ENCODE measurements around the gene ZC3H6. TPM values are rescaled to one million over a fixed set of nuclear protein-coding genes. Genes with fewer than 3 reads are reported as not detected.

The ZC3H6 gene
- total and polyA plus RNA-seq, 2 of the 13 experiments (the other 11 are each of a cell fraction or from before 2014, with no cell fraction given), result 0.71 to 0.93 TPM

- TF ChIP-seq NR1H2 (CRISPR knock-in tag; IDR thresholded peaks at IDR 0.05; ENCODE audit: borderline replicate concordance, low read depth), result no peak; the same call in 1 of the 2 replicates
- no peak for TF ChIP-seq ZBTB14 (CRISPR knock-in tag; IDR thresholded peaks at IDR 0.05)
- peak; percentile 77; the same call in 1 of the 2 replicates for TF ChIP-seq ZNF768 (CRISPR knock-in tag; IDR thresholded peaks at IDR 0.05)
- 0 out of 2 replicates have a peak, but pooled peaks have one; percentile 6 for TF ChIP-seq SIX4 (CRISPR knock-in tag; IDR thresholded peaks at IDR 0.05)
- TF ChIP-seq ATF7-NPFF (CRISPR knock-in tag; IDR thresholded peaks at IDR 0.05; ENCODE audit: low read depth), result 0 out of 2 replicates have a peak, but pooled peaks have one; percentile 5
- peak; percentile 59 for TF ChIP-seq SAP130 (CRISPR knock-in tag; IDR thresholded peaks at IDR 0.05; ENCODE audit: low read depth)
- TF ChIP-seq SP5 (CRISPR knock-in tag; IDR thresholded peaks at IDR 0.05; ENCODE audit: borderline replicate concordance, low read depth), result peak; percentile 61
- 0 out of 2 replicates have a peak, but pooled peaks have one; percentile 6 for TF ChIP-seq LBX2 (CRISPR knock-in tag; IDR thresholded peaks at IDR 0.05; ENCODE audit: borderline replicate concordance)
- no peak for TF ChIP-seq AKNA (CRISPR knock-in tag; IDR thresholded peaks at IDR 0.05; ENCODE audit: borderline replicate concordance)
- TF ChIP-seq CEBPZ (IDR thresholded peaks at IDR 0.05; ENCODE audit: low read length), result no peak
- TF ChIP-seq STAG1 (CRISPR knock-in tag; IDR thresholded peaks at IDR 0.05), result peak; percentile 3; the same call in 1 of the 2 replicates
- TF ChIP-seq GZF1 (CRISPR knock-in tag; IDR thresholded peaks at IDR 0.05), result no peak
- TF ChIP-seq ZBTB42 (CRISPR knock-in tag; IDR thresholded peaks at IDR 0.05), result 0 out of 2 replicates have a peak, but pooled peaks have one; percentile 24
- no peak; the same call in 1 of the 2 replicates for TF ChIP-seq STAT6 (CRISPR knock-in tag; IDR thresholded peaks at IDR 0.05; ENCODE audit: borderline replicate concordance)
- peak; percentile 35; the same call in 1 of the 2 replicates for TF ChIP-seq HES4 (CRISPR knock-in tag; IDR thresholded peaks at IDR 0.05; ENCODE audit: borderline replicate concordance)
These were observed 733 bp downstream of the ZC3H6 start (continued) for GRCh38 chr2:112275887-112276773.
